GM20000 (cell line): Measurements from ENCODE around the gene FSHR.

Experiments
- DNase-seq: peaks from one replicate; pipeline ENCODE4 v3.0.0; 2012; ENCODE audit warnings: low spot score
- CTCF ChIP-seq: IDR thresholded peaks from 2 replicates; pipeline ENCODE4 v1.5.1; 2012; ENCODE audit warnings: mild to moderate bottlenecking, control low read depth; ENCODE audit errors: extremely low read depth, missing control alignments

FSHR gene

GRCh38 chr2:49080681-49081080, 73.6 kb downstream of the FSHR start:
- no peak for TF ChIP-seq CTCF
- DNase-seq: no peak

- no peak for DNase-seq
These were observed 83.6 kb downstream of the FSHR start for GRCh38 chr2:49070716-49071115.

GRCh38 chr2:49069829-49070228, 84.5 kb downstream of the FSHR start:
- no peak for DNase-seq
- TF ChIP-seq CTCF: no peak

More at GRCh38 chr2:49070716-49071115, 83.6 kb downstream of the FSHR start:
- TF ChIP-seq CTCF: no peak

DNA sequence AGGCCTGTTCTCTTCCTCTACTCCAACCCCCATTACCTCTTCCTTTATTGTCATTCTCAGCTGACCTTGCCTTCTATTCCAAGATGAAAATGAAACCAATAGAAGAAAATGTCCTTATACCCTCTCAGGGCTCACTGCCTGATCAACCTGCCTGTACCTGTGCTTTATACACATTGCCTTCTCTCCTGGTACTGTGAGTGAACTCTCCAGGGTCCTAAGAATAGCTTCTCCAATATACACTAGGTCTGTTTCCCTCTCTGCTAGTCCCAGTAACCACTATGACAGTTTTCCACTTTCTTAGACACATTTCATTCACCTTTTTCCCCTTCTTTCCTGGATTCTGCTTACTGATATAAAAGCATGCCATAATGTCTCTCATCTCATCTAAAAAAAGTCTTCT, 85.7 kb downstream of the FSHR start:
- no peak for TF ChIP-seq CTCF
- DNase-seq: no peak

DNA sequence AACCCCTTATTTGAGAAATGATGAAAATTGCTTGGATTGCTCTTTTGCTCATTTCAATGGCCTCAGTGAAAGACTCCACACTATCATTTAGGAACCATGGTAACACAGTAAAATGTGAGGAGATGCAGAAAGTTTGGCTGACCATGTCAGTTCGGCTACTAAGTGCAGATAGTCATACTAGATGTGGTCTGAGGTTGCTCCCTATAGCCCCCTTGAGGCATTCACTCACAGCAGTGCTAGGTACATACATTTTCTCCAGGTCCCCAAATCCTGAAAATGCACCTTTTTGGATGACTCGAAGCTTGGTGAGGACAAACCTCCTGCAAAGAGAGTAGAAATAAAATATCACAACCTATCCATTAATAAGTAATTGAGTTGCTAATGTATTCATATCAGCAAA, 86.3 kb downstream of the FSHR start:
- no peak for DNase-seq
- TF ChIP-seq CTCF: no peak

- no peak for DNase-seq
- TF ChIP-seq CTCF: no peak
These were observed 101.2 kb downstream of the FSHR start for GRCh38 chr2:49053156-49053555.

- DNase-seq: no peak
- TF ChIP-seq CTCF: no peak
These were observed 104.0 kb downstream of the FSHR start for GRCh38 chr2:49050265-49050664.
